ENCODE data around the gene SLC16A9.
A peak's percentile ranks its signal among the peaks of the same experiment; 100 is the strongest.
"Not testable (repeated sequence)": the region's sequence is repeated elsewhere in the genome, so short reads cannot be mapped to it uniquely, and the experiment has no call there.

The SLC16A9 gene

DNA sequence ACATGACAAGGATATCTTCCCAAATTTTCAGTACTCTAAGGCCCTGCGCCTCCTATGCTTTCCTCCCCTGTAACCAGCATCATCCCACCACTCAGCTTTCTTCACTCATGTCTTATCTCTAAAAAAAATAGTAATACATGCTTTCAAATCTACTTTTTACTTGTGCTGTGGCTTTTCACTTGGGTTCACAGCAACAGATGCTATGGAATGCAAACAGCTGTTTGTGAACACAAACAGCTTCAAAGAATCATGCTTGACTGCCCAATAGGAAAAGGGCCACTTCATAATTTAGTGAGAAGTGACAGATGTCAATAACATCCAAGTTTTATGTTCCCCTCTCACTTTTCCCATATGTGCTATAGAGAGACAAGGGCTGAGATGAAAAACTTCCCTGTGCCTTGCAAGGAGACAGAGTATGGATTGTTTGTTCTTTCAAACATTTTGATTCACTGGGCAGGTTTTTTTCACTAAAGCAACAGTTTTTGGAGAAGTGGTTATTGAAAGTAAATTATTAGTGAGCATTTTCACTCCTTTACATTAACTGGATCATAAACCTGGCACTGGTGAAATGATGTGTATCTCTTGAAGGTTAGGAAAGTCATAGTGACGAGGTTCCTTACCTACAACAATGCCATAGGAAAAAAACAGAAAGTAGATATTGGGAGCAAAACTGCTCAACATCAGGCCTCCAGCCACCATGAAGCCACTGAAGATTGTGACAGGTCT lies 37.3 kb downstream of the SLC16A9 start:
- no peak for DNase-seq

DNA sequence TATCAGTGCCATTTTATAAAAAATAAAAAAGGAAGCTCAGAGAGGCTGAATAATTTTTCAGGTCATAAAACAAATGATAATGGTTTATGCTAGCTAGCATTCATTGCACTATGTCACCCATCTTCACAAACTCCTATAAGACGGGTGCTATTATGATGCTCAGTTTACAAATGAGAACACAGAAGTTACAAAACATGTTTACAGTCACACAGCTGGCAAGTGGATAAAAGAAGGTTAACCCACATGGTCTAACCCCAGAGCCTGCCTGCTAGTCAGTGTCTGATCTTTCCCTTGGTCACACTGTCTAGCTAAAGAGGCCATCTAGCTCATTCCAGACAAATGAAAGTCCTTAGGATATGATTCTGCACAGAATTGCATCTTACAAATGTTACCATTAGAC lies 39.4 kb downstream of the SLC16A9 start:
- no peak for DNase-seq

DNA sequence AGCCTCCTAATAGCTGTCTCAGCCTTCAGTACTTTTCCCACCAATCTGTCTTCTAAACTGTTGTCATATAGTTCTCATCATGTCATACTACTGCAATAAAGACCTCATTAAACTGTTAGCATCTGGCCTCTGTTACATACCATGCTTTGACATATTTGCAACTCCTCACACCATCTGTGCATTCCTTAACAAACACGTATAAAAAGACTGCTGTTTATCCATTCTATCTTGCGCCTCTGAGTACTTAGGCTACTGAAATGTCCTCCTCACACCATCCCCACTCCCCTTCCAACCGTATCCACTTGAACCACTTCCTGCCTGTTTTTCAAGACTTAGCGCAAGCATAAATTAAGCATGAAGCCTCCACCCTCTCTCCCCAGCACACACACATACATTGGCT lies 41.6 kb downstream of the SLC16A9 start:
- DNase-seq, result peak; percentile 27

DNA sequence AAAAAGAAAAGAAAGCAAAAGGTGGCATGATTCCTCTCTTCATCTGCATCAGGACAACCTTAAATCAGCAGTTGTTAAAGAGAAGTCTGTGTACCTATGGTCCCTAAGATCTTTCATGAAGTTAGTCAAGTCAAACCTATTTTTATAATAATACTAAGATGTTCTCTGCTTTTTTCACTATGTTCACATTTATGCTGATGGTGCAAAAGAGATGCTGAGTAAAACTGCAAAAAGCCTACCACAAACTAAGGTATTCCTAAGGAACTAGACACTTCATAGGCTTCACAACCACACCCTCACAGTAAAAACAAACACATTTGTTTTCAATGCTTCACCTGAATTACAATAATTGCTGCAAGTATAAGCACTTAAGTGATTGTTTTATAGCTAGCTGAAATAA lies 43.3 kb downstream of the SLC16A9 start:
- no peak for DNase-seq

DNA sequence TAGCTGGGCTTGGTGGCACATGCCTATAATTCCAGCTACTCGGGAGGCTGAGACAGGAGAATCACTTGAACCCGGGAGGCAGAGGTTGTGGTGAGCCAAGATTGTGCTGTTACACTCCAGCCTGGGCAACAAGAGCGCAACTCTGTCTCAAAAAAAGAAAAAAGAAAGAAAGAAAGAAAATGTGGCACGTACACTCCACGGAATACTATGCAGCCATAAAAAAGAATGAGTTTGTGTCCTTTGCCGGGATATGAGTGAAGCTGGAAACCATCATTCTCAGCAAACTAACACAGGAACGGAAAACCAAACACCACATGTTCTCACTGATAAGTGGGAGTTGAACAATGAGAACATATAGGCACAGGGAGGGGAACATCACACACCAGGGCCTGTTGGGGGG lies 46.4 kb downstream of the SLC16A9 start:
- DNase-seq, result not testable (repeated sequence)

DNA sequence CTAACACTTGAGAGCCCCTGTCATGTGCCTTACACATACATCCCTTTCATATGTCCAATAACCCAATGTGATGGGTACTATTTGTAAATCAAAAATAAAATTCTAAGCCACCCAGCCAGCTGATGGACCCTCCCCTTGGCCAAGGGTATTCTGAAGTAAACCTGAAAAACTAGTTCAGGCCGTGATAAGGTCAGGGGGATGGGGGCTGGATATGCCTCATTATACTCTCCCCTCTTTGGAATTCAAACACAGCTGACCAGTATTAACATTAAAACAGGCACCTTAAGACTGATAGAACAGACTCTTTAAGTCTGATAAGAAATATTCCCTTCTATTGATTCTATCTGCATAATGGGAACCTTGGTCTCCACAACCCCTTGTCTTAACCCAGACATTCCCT lies 51.9 kb downstream of the SLC16A9 start:
- no peak for DNase-seq

DNA sequence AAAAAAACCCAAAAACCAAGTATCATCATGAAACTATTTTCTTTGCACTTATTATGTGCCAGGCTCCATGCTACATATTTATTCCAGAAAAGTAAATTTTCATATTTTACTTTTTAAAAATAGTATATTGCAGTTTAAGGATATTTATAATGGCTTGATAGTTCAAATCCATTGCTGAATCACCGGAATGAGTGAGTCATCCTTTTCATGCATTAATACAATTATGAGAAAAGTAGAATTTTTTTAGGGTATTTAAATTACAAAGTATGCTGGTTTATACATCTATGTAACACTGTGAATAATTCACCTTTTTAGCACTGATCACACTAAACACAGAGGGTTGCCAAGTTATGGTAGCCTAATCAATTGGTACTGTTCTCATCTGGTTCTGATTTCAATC lies 54.3 kb downstream of the SLC16A9 start:
- DNase-seq, result no peak

DNA sequence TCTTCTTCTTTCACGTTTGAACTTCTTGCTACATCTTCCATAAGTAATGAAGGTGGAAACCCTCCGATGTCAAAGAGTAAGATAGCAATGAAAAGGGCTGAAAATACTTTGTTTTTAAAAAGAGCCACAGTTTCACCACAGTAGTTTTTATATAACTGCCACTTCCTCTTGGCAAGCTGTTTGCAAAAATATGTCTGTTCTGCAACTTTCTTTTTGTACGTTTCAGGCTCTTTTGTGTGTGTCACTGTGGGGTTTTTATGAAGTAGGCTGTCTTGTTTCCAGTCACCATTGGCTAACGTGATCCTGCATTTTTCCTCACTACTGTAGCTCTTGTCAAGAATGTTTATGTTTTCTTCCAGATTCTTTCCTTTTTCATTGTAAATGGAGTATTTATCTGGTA lies 55.6 kb downstream of the SLC16A9 start:
- peak; percentile 86 for DNase-seq

DNA sequence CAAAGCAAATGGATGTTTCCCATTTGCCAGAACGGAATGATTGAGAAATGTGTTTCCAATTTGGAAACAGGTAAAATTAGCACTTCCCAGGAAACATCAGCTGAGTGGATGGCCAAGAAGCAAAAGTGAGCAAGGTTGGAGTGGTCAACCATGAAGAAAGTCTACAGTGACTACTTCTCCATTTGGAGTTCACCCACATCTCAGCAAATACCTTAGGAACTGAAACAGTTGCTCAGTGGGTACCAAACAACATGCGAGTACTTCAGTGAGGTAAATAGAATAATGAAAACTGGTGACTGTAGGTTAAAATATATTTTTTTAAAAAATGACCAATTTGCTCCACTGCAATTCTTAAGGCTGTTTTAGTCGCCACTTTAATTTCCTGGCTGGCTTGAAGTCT lies 57.7 kb downstream of the SLC16A9 start:
- DNase-seq, result peak; percentile 30

DNA sequence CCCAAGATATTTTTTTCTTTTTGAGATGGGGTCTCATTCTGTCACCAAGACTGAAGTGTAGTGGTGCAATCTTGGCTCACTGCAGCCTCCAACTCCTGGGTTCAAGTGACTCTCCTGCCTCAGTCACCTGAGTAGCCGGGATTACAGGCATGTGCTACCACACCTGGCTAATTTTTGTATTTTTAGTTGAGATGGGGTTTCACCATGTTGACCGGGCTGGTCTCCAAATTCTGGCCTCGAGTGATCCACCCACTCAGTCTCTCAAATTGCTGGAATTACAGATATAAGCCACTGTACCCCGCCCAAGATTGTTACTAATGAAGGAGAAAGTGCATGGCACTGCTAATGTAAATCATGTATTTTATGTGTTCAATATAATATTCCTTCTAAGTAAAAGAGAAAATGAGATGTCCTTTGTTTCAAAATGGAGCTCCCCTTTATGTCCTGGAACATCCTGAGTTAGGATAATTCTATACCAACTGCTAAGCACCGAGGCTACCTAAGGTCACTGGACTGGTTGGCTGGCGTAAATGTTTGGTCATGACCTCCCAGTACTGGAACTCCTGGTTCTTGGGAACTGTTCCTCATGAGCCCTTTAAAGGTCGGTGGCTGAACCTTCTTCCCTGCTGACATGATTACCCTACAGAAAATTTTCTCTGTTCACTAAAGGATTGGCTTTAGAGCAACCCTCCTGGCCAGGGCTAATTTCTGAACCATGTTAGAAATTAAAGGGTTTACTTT lies 59.9 kb downstream of the SLC16A9 start:
- DNase-seq, result no peak

DNA sequence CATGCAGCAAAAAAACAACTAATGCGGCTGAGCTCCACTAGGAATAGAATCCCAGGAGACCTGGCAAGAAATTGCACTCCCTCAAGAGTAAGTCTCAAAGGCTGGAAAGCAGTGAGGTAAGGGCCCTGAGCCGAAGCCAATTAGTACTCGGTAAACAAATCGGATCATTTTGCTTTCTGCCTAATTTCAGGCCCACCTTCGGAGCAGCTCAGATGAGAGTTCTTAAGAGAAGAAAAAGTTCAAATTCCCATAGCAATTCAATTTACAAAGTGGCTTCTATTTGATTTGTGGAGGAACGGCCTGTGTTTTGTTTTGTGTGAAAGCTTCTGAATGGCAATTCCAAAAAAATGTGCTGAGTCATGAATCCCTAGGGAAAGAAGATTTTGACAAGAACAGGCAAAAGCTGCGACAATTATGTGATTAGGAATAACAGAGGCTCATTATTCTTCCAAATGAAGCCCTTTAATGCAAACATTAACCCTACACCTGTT lies 60.9 kb downstream of the SLC16A9 start:
- no peak for DNase-seq

DNA sequence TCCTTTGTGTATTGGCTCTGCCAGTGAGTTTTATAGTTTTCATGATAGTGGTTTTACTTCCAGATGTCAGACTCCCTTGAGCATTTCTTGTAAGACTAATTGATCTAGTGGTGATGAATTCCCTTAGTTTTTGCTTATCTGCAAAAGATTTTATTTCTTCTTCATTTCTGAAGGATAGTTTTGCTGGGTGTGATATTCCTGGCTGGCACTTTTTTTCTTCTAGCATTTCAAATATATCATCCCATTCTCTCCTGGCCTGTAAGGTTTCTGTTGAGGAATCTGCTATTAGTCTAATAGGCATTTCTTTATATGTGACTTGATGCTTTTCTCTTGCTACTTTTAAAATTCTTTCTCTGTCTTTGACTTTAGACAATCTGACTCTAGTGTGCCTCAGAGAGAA lies 64.8 kb downstream of the SLC16A9 start:
- DNase-seq, result no peak

DNA sequence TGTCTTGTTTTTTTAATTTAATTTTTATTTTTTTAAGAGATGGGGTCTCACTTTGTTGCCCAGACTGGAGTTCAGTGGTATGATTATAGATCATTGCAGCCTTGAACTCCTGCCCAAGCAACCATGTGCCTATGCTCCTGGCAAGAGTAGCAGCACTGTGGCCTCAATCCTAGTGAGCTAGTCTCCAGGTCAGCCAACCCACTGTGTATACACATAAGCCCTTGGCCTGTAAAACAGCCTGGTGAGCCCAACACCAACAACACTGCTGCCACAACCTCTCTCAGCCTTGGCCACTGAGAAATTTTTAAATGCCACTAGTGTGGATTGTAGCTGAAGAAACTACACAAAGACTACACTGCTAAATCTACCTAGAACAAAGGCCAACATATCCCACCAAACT lies 68.0 kb downstream of the SLC16A9 start:
- DNase-seq, result not testable (repeated sequence)

DNA sequence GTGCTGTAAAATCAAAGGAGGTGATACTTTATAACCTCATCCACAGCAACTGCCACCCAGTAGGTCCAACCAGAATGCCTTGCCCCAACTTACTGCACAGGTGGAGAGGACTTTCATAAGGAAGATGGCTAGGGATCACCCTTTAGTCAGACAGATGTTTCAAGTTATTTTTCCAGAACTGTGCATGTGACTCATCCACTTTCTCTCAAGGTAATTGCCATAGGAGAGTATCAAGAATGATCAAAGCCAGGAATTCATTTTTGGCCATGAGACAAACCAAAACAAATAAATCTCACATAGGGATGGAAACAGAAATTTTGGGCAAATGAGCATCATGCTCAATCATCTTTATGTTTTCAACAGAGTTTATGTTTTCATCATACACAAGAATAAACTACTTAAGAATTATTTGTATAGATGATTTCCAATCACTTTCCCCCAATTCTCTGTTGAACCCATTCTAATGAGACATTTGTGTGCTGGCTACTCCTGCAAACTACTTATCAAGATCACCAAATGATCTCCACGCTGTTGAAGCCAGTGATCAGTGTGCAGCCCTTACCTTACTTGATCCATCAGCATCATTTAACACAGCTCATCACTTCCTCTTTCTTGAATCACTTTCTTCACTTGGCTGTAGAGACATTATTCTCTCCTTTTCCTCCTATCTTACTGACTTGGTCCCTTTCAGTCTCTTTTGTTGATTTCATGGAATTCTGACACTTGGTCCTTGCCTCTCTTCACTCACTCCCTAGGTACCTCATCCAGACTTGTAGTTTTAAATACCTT lies 74.0 kb downstream of the SLC16A9 start:
- DNase-seq, result no peak

DNA sequence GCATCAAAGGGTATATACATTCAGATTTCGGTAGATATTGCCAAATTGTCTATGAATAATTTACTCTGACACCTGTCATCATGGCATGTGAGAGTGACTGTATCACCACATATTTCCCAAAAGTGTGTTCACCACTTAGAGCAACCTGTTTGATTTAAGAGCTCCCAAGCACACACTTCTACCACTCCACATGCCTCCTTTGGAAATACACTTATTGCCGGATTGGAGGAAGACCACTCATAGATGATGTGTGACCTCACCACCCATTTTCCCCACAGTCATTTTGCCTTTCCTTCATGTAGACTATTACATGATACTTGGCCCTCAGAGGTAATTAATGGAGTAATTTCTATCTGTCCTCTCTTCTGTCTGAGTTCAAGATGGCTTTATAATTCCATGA lies 75.5 kb downstream of the SLC16A9 start:
- no peak for DNase-seq

DNA sequence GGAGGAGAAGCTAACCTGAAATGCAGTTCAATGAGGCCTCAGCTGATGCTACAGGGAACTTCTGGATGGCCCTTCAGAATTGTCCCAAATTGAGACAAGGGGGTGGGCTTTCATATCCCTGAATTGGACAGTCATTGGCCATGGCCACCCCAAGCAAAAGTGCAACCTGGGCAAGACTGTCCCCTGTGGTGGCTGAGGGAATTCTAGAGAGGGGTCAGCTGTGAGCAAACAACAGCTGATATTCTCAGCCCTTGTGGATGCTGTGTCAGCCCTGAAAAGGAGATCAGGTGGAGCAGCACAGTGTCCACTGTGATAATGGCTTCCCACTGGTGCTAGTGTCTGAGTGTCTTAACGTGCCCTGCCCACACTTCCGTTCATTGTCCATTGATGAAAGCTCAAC lies 76.6 kb downstream of the SLC16A9 start:
- no peak for DNase-seq

DNA sequence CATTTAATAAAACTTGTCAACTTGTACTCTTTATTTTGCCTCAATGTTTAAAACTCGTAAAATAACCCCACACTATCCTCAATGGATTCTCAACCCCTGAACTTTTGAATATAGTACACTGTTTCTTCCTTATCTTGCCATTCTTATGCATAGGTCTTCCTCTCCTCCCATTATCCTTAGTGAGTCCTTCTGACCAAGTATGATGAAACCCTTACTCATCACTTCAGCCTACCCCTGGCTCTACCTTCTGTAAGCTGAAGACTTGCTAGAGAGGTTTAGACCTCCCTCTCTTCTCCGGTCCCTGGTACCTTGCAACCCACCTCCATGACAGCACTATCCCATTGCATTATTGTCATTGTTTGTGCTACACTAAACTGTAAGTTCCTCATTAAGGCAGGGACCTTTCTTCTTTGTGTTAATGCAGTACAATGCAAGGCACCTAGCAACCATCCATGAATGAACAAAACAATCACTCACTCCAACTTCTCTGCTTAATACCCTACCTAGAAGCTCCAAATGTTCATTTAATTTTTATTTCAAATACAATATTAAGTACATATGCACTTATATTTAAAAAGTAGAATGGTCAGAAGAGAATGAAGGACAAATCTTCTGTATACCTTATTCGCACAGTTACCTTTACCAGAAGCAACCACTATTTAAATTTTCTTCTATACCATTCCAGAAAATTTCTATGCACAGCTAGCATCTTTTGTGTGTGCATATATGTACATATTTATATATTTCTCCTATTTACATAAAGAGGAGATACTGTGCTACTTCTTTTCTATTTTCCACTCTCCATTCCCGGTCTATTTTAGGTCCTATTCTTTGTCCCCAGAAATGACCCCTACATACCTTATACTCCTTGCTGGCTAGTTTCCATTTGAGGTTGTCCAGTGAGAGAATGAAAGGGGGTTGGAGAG lies 77.5 kb downstream of the SLC16A9 start:
- no peak for DNase-seq

DNA sequence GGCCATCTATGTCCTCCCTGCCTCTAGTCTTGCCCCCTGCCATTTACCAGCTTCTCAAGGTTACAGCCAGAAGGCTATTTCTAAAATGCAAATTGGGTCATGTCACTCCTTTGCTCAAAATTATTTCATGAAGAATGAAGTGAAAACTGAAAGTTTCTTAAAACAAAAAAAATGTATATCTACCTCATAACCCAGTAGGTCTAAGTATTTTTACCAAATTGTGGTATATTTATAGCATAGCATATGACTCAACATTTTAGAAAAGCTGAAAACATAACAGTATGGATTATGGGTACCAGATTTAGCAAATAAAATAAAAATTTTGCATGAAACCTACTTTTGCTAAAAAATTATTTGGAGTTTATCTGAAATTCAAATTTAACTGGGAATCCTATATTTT lies 78.4 kb downstream of the SLC16A9 start:
- DNase-seq, result no peak

DNA sequence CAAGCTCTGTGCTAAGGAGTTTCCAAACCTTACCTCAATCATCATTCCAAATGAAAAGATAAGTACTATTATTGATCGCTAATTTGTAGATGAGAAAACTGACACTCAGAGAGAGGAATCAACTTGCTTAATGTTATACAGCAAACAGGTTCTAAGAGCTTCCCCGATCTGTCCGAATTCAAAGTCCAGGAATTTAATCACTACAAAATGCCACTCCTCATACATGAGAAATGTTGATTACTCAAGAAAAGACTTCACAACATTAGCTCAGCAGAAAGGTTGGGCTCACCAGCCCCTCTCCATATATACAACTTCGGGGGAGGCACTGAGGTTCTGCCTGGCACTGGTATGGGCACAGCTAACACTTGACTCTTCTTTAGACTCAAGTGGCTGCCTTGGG lies 80.7 kb downstream of the SLC16A9 start:
- DNase-seq, result no peak

DNA sequence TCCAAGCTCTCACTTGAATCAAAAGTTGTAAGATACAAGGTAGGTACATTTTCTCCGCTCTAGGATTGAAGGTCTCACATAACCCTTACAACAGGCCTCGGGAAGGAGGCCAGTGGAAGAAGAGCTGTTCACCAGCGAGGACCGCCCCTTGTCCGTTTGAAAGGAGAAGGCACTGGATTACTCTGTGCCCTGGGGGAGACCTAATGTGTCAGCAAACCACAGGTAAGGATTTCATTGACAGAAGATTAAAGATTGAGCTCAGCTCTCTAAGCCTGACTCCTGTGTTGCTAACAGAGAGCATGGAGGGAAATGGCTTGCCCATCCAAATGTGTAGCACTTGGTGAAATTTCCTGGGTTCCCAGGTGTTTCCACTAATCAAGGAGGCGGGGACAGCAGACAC lies 81.2 kb downstream of the SLC16A9 start:
- DNase-seq, result no peak

DNA sequence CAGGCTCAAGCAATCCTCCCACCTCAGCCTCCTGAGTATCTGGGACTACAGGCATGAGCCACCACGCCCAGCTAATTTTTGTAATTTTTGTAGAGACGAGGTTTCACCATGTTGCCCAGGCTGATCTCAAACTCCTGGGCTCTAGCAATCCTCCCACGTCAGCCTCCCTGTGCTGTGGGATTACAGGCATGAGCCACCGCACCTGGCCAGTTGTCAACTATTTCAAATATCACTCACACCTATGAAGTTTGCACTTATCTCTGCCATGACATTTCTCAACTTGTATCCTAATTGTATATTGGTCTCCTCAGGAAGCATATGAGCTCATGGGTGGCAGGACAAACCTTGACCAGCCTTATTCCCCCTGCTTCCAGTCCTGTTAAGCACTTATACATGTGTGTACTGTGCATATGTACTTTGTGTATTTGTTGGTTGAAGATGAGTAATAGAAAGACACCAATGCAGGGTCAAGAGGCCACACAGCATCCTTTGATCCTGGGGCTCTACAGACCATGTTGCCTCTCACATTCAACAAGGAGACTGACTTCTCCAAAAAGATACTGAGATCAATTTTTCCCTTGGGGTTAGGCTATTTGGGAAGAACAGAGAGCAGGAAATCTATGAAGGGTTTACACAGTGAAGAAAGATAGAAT lies 82.2 kb downstream of the SLC16A9 start:
- DNase-seq, result no peak

DNA sequence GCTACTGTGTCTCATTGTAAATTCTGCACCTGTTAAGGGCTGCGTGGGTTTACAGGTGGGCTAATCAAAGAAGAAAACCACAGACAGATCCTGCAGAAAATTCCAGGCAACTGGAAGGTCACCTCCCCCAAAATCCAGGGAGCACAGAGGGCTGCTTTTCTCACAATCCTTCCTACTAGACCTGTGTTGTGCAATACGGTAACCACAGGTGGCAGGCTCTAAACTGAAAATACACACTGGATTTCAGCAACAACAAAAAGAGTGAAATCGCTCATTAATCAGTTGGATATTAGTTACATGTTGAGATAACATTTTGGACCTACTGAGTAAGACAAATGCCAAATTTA lies 83.2 kb downstream of the SLC16A9 start:
- DNase-seq, result no peak
